ENCODE data around the gene HPN.

DNA sequence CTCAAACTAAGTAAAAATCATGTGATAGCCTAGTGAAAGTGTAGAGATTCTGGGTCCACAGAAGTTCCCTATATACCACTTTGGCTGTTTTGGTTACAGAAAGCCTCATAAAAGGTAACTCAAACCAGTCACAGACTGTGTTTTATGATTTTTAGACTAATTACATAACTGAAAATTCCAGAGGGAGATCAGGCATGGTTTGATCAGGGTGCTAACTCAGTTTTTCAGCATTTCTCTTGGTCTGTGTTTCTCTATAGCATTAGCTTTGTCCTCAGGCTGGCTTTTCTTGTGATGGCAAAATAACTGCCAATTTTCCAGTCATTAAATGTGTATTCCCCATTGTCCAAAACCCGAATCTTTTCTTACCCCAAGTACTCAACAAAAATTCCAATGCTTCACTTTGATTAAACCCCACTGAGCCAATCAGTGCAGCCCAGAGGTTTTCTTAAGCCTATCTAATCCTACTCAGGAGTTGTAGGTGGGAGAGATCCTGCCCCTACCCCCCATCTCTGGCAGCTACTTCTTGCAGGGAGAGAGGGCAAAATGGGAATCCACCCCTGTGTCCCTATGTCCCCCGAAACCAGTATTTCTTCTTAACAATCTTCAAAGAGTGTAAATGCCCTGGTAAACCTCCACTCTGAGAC is 65.5 kb downstream of the HPN start:
- TF ChIP-seq, protein P1, sequence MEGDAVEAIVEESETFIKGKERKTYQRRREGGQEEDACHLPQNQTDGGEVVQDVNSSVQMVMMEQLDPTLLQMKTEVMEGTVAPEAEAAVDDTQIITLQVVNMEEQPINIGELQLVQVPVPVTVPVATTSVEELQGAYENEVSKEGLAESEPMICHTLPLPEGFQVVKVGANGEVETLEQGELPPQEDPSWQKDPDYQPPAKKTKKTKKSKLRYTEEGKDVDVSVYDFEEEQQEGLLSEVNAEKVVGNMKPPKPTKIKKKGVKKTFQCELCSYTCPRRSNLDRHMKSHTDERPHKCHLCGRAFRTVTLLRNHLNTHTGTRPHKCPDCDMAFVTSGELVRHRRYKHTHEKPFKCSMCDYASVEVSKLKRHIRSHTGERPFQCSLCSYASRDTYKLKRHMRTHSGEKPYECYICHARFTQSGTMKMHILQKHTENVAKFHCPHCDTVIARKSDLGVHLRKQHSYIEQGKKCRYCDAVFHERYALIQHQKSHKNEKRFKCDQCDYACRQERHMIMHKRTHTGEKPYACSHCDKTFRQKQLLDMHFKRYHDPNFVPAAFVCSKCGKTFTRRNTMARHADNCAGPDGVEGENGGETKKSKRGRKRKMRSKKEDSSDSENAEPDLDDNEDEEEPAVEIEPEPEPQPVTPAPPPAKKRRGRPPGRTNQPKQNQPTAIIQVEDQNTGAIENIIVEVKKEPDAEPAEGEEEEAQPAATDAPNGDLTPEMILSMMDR (tag by site-specific recombination; IDR thresholded peaks at IDR 0.05) = no peak
- TF ChIP-seq, protein P2, sequence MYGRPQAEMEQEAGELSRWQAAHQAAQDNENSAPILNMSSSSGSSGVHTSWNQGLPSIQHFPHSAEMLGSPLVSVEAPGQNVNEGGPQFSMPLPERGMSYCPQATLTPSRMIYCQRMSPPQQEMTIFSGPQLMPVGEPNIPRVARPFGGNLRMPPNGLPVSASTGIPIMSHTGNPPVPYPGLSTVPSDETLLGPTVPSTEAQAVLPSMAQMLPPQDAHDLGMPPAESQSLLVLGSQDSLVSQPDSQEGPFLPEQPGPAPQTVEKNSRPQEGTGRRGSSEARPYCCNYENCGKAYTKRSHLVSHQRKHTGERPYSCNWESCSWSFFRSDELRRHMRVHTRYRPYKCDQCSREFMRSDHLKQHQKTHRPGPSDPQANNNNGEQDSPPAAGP (tag by site-specific recombination; IDR thresholded peaks at IDR 0.05) = no peak
- TF ChIP-seq HOXA7 (CRISPR knock-in tag; IDR thresholded peaks at IDR 0.05; ENCODE audit: borderline replicate concordance) (no peak), ZNF239 (tag by site-specific recombination; IDR thresholded peaks at IDR 0.05) (no peak), ZBTB1 (tag by site-specific recombination; IDR thresholded peaks at IDR 0.05) (no peak), TCF7L2 (IDR thresholded peaks at IDR 0.05; ENCODE audit: borderline replicate concordance, low read depth, low read length) (no peak), SCRT1 (tag by site-specific recombination; IDR thresholded peaks at IDR 0.05; ENCODE audit: borderline replicate concordance) (no peak)
- TF ChIP-seq, protein P3, sequence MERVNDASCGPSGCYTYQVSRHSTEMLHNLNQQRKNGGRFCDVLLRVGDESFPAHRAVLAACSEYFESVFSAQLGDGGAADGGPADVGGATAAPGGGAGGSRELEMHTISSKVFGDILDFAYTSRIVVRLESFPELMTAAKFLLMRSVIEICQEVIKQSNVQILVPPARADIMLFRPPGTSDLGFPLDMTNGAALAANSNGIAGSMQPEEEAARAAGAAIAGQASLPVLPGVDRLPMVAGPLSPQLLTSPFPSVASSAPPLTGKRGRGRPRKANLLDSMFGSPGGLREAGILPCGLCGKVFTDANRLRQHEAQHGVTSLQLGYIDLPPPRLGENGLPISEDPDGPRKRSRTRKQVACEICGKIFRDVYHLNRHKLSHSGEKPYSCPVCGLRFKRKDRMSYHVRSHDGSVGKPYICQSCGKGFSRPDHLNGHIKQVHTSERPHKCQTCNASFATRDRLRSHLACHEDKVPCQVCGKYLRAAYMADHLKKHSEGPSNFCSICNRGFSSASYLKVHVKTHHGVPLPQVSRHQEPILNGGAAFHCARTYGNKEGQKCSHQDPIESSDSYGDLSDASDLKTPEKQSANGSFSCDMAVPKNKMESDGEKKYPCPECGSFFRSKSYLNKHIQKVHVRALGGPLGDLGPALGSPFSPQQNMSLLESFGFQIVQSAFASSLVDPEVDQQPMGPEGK (tag by site-specific recombination; IDR thresholded peaks at IDR 0.05) = no peak
- TF ChIP-seq, protein P4, sequence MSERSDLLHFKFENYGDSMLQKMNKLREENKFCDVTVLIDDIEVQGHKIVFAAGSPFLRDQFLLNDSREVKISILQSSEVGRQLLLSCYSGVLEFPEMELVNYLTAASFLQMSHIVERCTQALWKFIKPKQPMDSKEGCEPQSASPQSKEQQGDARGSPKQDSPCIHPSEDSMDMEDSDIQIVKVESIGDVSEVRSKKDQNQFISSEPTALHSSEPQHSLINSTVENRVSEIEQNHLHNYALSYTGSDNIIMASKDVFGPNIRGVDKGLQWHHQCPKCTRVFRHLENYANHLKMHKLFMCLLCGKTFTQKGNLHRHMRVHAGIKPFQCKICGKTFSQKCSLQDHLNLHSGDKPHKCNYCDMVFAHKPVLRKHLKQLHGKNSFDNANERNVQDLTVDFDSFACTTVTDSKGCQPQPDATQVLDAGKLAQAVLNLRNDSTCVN (tag by site-specific recombination; optimal IDR thresholded peaks at IDR 0.05) = no peak
